OCI-M2 (cell line): ENCODE data around the gene TMEM234.

Experiments used
- DNase-seq: peaks from one replicate; lab custom pipeline; 2025; ENCODE audit not compliant: unreplicated experiment; lab: John Stamatoyannopoulos, UW

The TMEM234 gene

DNA sequence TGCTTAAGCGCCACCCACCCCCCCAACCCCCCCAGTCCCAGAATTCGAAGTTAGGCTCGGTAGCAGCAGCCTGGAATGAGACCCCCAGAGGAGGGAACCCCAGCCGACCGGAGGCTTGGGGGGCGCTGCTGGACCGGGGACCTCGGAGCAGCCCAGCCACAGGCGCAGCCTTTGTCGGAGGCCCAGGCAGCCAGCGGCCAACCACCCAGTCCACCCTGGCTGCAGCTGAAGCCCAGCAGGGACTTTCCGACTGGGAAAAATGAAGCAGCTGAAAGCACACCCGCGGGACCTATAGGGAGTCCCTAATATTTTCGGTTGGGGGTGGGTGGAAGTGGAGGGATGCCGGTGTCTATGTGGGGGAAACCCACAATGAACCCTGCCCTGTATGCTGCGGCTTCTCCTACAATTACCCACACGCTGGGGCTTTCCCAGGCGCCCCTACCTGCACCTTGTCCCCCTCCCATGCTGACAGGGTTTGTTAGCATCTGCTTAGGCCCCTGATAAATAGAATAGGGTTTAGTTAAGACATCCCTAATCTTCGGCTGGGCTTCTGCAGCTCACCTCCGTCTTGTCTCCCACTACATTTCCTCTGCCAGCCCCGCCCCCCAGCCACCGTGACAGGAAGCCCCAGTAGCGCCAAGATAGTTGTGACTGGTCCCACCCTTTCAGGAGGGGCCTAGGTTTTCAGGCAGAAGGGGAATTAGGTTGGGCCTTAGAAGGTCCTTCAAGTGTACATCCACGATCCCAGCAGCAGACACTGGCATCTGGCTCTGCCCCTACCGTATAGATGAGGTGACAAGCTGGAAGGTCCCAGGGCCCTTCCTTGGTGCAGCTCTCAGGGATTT lies 20.9 kb downstream of the TMEM234 start:
- DNase-seq: no peak

- DNase-seq: peak; percentile 28
Measured at GRCh38 chr1:32200226-32201010, 21.7 kb downstream of the TMEM234 start, which contains the start of gene CCDC28B. Gene CCDC28B, plus strand, starts transcription at chr1:32200595. Its CDS starts 1,341 bp downstream, at chr1:32201936.

- DNase-seq: no peak
Measured at GRCh38 chr1:32199717-32200072, 22.5 kb downstream of the TMEM234 start.

DNA sequence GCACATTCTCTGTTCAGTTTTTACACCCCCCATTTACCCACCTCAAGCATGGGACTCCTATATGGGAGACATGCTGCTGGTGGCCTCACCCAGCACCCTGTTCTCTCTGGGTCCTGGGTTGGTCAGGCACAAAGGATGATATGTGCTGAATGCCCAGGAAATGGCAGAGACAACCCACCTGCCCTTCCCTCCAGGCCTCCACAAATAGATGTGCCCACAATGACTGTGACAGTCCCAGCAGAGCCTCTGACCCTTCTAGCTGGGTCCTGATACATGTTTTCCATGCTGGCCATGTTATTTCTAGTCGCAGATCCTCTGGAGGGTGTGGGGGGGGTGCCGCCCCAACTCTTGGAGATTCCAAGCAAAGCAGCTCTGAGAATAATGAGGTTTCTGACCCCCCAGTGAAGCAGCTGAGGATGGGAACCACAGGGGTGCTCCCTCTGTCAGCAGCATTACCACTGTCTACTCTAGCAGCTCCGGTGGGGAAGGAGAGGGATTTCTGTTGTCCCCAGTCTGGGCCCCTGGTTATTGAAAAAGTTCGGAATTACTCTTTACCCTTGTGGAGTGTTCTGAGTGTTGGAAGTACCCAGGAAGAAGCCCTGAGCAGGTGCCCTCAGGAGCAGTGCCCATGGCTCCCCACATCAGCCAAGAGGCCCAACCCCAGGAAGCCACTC lies 23.0 kb downstream of the TMEM234 start:
- DNase-seq: no peak

GRCh38 chr1:32198237-32199042 lies 23.7 kb downstream of the TMEM234 start:
- DNase-seq: no peak

GRCh38 chr1:32197837-32198236 lies 24.3 kb downstream of the TMEM234 start:
- no peak for DNase-seq

DNA sequence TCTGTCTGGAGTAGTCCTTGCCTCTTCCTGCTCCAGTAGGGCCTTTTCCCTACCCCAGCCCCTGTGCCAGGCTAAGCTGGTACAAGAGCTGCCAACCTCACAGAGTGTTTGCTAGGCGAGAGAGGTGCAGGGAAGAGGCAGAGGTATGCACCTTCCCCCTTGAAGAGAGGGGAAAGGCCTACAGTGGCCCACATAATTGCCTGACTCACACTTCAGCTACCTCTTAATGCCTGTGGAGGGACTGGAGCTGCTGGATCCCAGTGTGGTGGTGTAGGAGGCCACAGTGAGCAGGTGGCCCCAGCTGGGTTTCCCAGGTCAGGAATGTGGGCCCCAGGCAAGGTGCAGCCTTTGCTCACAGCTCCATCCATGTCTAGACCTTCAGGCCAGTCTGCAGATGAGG lies 25.1 kb downstream of the TMEM234 start:
- no peak for DNase-seq

DNA sequence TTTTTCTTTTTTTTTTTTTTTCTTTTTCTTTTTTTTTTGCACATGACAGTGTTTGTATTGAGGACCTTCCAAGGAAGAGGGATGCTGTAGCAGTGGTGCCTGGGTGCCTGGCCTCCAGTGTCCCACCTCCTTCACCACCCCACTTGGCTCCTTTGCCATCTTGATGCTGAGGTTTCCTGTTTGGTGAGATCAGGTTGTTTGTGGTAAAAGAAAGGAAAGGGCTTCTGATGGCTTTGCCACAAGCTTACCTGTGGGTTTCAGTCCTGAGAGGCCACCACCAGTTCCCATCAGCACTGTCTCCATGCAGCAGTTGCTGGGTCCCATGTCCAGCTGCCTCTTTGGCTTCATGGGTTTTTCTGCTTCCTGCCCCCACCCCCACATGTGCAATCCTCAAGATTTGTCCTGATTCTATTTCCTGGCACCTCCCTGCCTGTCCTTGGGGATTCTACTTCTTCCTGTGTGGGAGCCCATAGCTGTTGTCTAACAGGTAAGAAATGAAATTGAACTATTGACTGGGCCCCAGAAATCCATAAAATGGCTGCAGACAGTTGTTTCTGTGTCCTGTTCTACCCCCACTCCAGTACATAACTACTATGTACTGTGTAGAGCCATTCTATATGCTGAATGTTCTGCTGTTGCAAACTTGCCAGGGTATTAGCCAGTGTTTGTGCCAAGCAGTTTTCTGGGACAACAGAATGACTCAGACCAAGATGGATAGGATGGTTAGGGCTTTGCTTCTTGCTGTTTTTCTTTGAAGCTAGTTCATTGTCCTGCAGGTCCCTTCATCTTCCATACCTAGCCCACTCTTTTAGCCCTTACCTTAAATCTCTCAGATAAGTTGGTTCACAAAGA lies 26.0 kb downstream of the TMEM234 start:
- DNase-seq: no peak

GRCh38 chr1:32195531-32195930 lies 26.6 kb downstream of the TMEM234 start:
- no peak for DNase-seq

GRCh38 chr1:32194984-32195383 lies 27.2 kb downstream of the TMEM234 start:
- no peak for DNase-seq

GRCh38 chr1:32192220-32192948 lies 29.8 kb downstream of the TMEM234 start:
- no peak for DNase-seq

DNA sequence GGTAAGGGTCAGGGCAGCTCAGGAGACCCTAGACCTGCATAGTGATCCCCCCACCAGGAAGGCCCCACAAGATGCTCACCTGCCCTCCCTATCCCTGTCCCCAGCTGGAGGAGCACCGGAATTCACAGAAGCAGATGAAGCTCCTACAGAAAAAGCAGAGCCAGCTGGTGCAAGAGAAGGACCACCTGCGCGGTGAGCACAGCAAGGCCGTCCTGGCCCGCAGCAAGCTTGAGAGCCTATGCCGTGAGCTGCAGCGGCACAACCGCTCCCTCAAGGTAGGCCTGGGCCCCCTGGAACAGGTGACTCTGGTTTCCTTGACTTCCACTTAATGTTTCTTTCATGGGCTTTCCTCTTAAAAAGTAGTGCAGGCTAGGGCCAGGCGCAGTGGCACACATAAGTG lies 34.3 kb downstream of the TMEM234 start:
- no peak for DNase-seq

DNA sequence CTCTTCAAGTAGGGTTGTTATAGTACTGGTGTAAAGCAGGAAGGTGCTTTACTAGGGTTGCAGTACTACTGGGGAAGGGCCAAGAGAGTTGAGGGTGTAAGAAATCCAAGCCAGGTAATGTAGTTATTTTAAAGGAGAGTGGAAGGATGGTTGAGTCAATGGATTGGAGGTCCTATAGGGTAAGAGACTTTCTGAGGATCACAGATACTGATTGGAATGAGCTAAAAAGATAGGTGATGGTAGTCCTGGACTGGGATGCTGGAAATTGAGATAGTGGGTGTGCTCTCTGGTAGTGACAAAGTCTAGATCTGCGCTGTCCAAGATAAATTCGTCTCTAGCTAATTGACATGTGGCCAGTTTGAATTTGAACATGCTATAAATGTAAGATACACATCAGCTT lies 35.7 kb downstream of the TMEM234 start:
- no peak for DNase-seq

GRCh38 chr1:32186077-32186476 lies 36.1 kb downstream of the TMEM234 start:
- DNase-seq: no peak

DNA sequence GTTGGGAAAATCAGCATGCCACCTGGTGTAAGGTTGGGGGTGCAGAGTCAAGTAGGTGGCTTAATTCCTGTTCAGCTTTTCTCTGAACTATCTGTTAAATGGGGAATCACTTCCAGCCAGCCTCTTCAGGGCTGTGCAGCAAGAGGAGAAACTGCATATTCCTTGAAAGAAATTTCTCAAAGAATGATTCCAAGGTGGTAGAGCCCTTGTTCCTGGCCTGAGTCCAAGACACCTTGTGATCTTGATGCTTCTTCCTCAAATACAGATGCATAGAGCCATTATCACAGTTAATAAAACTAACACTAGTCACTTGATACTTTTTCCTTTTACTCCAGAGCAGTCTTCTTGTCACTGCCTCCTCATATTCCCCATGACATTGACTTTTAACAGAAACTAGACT lies 37.5 kb downstream of the TMEM234 start:
- DNase-seq: no peak

- no peak for DNase-seq
Measured at GRCh38 chr1:32182060-32182459, 40.1 kb downstream of the TMEM234 start.

- DNase-seq: no peak
Measured at GRCh38 chr1:32181563-32181962, 40.6 kb downstream of the TMEM234 start.

- no peak for DNase-seq
Measured at GRCh38 chr1:32181065-32181464, 41.1 kb downstream of the TMEM234 start.
